BE2C (cell line): ENCODE results near the gene TP53TG5.

Experiments used
- DNase-seq: peaks from one replicate; pipeline ENCODE4 v3.0.0-alpha.2; 2020
- H3K27me3 ChIP-seq: fragments of 250-450 bp; sonication (Bioruptor Pico); 2 replicates; pipeline ENCODE4 v1.5.1; 2020; ENCODE audit warnings: mild to moderate bottlenecking
- H3K36me3 ChIP-seq: fragments of 250-450 bp; sonication (Bioruptor Pico); 2 replicates; pipeline ENCODE4 v1.5.1; 2020; ENCODE audit warnings: mild to moderate bottlenecking
- H3K4me1 ChIP-seq: fragments of 250-450 bp; sonication (Bioruptor Pico); 2 replicates; pipeline ENCODE4 v1.5.1; 2020
- H3K4me3 ChIP-seq: 2 replicates; pipeline ENCODE4 v1.5.1; 2011; ENCODE audit warnings: low read depth, low read length
- H3K9me3 ChIP-seq: fragments of 250-450 bp; sonication (Bioruptor Pico); 2 replicates; pipeline ENCODE4 v1.5.1; 2020
- CTCF ChIP-seq: IDR thresholded peaks from 2 replicates; pipeline ENCODE4 v1.5.1; 2012; ENCODE audit warnings: mild to moderate bottlenecking, low read depth, low read length

Gene TP53TG5

GRCh38 chr20:45400346-45401031 is 22.4 kb upstream of the TP53TG5 start:
- TF ChIP-seq CTCF, result no peak
- Histone ChIP-seq H3K27me3 (peaks cover 1% of the 10 kb centered on the region), H3K4me1 (no peaks in the 10 kb centered on the region), H3K4me3 (no peak overlapping the region), H3K9me3 (0 out of 2 replicates have a peak, but pooled peaks cover 3% of the 10 kb centered on the region), H3K36me3 (no peaks in the 10 kb centered on the region)
- no peak for DNase-seq

- no peak overlapping the region for H3K4me3 ChIP-seq
- H3K27me3 ChIP-seq, result no peaks in the 10 kb centered on the region
- no peaks in the 10 kb centered on the region for H3K4me1 ChIP-seq
- 0 out of 2 replicates have a peak, but pooled peaks cover 3% of the 10 kb centered on the region for H3K9me3 ChIP-seq
- no peak for DNase-seq
- no peaks in the 10 kb centered on the region for H3K36me3 ChIP-seq
- no peak for TF ChIP-seq CTCF
These were observed 20.9 kb upstream of the TP53TG5 start for GRCh38 chr20:45399018-45399417.

GRCh38 chr20:45395114-45395415 is 16.9 kb upstream of the TP53TG5 start:
- Histone ChIP-seq H3K9me3 (no peaks in the 10 kb centered on the region), H3K4me1 (no peaks in the 10 kb centered on the region), H3K27me3 (no peaks in the 10 kb centered on the region), H3K36me3 (no peaks in the 10 kb centered on the region), H3K4me3 (no peak overlapping the region)
- DNase-seq, result no peak
- no peak for TF ChIP-seq CTCF

GRCh38 chr20:45394221-45395113 is 16.3 kb upstream of the TP53TG5 start:
- H3K27me3 ChIP-seq, result no peaks in the 10 kb centered on the region
- no peaks in the 10 kb centered on the region for H3K4me1 ChIP-seq
- H3K9me3 ChIP-seq, result no peaks in the 10 kb centered on the region
- DNase-seq, result no peak
- no peak for TF ChIP-seq CTCF
- H3K4me3 ChIP-seq, result no peak overlapping the region
- no peaks in the 10 kb centered on the region for H3K36me3 ChIP-seq

GRCh38 chr20:45392733-45393132 is 14.6 kb upstream of the TP53TG5 start:
- 0 out of 2 replicates have a peak, but pooled peaks have one; percentile 17 for TF ChIP-seq CTCF
- no peak for DNase-seq

GRCh38 chr20:45391559-45391958 is 13.4 kb upstream of the TP53TG5 start:
- Histone ChIP-seq H3K9me3 (no peaks in the 10 kb centered on the region), H3K27me3 (no peaks in the 10 kb centered on the region), H3K36me3 (no peaks in the 10 kb centered on the region), H3K4me1 (no peaks in the 10 kb centered on the region), H3K4me3 (no peak overlapping the region)
- no peak for TF ChIP-seq CTCF
- DNase-seq, result no peak

More at GRCh38 chr20:45392733-45393132, 14.6 kb upstream of the TP53TG5 start:
- H3K4me1 ChIP-seq, result no peaks in the 10 kb centered on the region
- H3K9me3 ChIP-seq, result no peaks in the 10 kb centered on the region
- no peak overlapping the region for H3K4me3 ChIP-seq
- no peaks in the 10 kb centered on the region for H3K36me3 ChIP-seq
- H3K27me3 ChIP-seq, result no peaks in the 10 kb centered on the region
